ENCODE measurements around the gene UIMC1.
"Not testable (repeated sequence)": the region's sequence is repeated elsewhere in the genome, so short reads cannot be mapped to it uniquely, and the experiment has no call there.

Gene UIMC1

GRCh38 chr5:177005619-177006264, 837 bp downstream of the UIMC1 start:
- peak; percentile 55 to 59 for DNase-seq

GRCh38 chr5:177004961-177005360, 1.6 kb downstream of the UIMC1 start:
- no peak for DNase-seq

GRCh38 chr5:177003649-177004048, 2.9 kb downstream of the UIMC1 start:
- DNase-seq: no peak

- not testable (repeated sequence) for DNase-seq
Observed at GRCh38 chr5:176999526-176999925, 7.1 kb downstream of the UIMC1 start.

GRCh38 chr5:176998828-176999227, 7.8 kb downstream of the UIMC1 start:
- DNase-seq: no peak

GRCh38 chr5:176996780-176997179, 9.8 kb downstream of the UIMC1 start:
- no peak for DNase-seq

- DNase-seq: no peak
Observed at GRCh38 chr5:176995896-176996767, 10.4 kb downstream of the UIMC1 start.

- DNase-seq: no peak
Observed at GRCh38 chr5:176995122-176995490, 11.5 kb downstream of the UIMC1 start.

- DNase-seq: peak; percentile 4 to 75
Observed at GRCh38 chr5:176994460-176995121, 12.0 kb downstream of the UIMC1 start.

- not testable (repeated sequence) for DNase-seq
Observed at GRCh38 chr5:176993081-176993480, 13.5 kb downstream of the UIMC1 start.

GRCh38 chr5:176987583-176987982, 19.0 kb downstream of the UIMC1 start:
- DNase-seq: no peak

GRCh38 chr5:176986280-176986679, 20.3 kb downstream of the UIMC1 start:
- no peak for DNase-seq

GRCh38 chr5:176985516-176985915, 21.1 kb downstream of the UIMC1 start:
- peak; percentile 49 to 53 for DNase-seq

- not testable (repeated sequence) for DNase-seq
Observed at GRCh38 chr5:176984176-176984575, 22.4 kb downstream of the UIMC1 start.

GRCh38 chr5:176983593-176983992, 23.0 kb downstream of the UIMC1 start:
- DNase-seq: not testable (repeated sequence)

- DNase-seq: not testable (repeated sequence)
Observed at GRCh38 chr5:176983112-176983511, 23.5 kb downstream of the UIMC1 start.

GRCh38 chr5:176980818-176981217, 25.8 kb downstream of the UIMC1 start:
- DNase-seq: no peak

- DNase-seq: no peak
Observed at GRCh38 chr5:176979669-176980068, 26.9 kb downstream of the UIMC1 start.

- DNase-seq: no peak
Observed at GRCh38 chr5:176965633-176966032, 40.9 kb downstream of the UIMC1 start.

- DNase-seq: peak in 1 of 2 donors; percentile 44
Observed at GRCh38 chr5:176959051-176959450, 47.5 kb downstream of the UIMC1 start.

GRCh38 chr5:176956756-176957155, 49.8 kb downstream of the UIMC1 start:
- no peak for DNase-seq

- no peak for DNase-seq
Observed at GRCh38 chr5:176955895-176956294, 50.7 kb downstream of the UIMC1 start.

- no peak for DNase-seq
Observed at GRCh38 chr5:176954050-176954449, 52.5 kb downstream of the UIMC1 start.

Data from CD4-positive, alpha-beta T cell treated with Interleukin-1 beta for 1 hour (primary cell).